Hepatic stellate cell (primary cell): ENCODE data around the gene FLT4.

Source experiments
- DNase-seq: peaks from one replicate; pipeline ENCODE4 v3.0.0; 2011; ENCODE audit warnings: low spot score

Gene FLT4

GRCh38 chr5:180590543-180591310 lies 58.7 kb downstream of the FLT4 start:
- no peak for DNase-seq

DNA sequence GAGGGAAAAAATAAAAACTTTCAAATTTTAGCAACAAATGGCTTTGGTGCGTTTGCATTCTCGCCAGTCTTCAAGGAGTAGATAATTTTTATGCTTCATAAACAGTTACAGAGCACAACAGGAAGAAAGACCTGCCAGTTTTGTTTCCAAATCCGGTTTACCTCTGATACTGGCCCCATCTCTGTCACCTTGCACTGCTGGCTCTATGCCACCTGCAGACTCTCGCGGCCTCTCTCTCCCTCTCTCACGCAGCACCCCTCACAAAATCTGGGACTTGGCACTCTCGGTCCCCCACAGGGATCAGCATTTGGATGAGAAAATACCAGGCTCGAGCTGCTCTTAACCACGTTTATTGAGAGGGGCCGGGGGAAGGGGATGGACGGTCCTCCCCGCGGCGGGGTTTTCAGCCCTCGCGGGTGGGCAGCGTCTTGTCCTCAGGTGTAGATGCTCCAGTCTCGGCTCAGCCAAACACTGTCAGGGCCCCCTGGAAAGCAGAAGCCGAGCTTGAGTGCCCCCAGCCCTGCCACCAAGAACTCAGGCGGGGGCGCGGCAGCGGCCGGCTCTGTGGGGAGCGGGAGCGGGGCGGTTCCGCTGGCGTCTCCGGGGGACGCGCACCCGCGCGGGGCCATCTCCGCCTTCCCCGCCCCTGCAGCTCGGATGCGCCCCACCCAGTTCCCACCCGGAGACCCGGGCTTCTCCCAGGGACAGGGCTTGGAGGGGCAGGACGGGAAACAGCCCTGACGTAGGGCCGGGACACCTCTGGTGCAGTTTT lies 59.4 kb downstream of the FLT4 start:
- DNase-seq = no peak

- no peak for DNase-seq
Observed at GRCh38 chr5:180586870-180587269, 62.5 kb downstream of the FLT4 start.

DNA sequence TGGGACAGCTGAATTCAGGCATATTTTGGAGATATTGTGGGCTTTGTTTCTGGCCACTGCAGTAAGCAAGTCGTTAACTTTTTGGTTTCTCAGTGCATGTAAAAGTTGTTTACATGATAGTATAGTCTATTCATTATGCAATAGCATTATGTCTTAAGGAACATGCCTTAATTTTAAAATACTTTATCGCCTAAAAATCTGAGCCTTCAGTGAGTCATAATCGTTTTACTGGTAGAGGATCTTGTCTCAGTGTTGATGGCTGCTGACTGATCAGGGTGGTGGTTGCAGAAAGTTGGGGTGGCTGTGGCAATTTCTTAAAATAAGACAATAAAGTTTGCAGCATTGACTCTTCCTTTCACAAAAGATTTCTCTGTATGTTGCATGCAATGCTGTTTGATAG lies 63.2 kb downstream of the FLT4 start:
- DNase-seq = no peak

- no peak for DNase-seq
Observed at GRCh38 chr5:180583738-180584137, 65.7 kb downstream of the FLT4 start.

DNA sequence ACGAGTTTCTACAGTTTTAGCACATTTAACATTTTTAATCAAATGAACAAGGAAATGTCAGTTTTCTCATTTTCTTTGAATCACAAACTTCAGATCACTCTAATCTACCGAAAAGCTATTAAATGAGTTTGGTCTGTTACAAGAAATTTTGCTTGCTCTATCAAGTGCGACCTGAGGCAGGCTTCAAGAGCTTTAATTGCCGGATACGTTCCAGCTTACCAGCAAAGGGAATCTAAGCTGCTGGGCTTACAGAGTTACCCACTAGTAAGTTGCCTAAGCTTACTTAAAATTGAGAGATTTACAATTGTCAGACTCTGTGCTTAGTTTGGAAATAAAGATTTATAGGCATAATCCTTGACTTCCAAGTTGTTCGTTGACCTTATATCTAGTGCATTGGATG lies 68.7 kb downstream of the FLT4 start:
- DNase-seq = no peak

DNA sequence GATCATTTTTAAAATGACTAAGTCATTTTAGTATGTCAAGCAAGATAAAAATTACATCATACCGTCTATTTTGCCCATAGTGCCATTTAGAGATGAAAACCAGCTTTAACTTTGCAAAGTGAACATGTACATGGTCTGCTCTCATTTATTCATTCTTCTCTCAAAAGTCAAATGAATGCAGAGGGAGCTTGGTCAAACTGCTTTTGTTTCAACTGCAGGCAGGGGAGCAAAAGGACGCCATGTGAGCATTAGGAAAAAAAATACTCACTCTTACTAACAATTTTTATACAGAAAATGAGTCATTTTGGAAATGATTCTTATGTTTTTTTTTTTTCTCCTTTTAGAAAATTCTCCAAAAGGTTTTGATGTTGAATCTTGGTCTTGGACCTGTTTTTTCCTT lies 73.8 kb downstream of the FLT4 start:
- no peak for DNase-seq

DNA sequence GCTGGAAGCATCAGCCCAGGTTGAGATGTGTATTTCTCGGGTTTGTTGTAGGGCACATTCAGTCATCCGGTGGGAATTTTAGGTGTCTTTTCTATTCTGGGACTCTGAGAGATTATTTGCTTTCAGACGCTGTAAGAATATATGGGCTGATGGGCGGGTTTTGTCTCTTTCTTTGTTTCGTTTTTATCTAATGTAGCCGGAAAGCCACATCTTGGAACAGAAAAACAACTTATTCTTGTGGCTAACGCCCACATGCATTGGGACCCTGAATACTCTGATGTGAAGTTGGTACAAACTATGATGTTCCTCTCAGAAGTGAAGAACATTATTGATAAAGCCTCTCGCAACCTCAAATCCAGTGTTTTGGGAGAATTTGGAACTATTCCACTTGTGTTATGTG lies 80.5 kb downstream of the FLT4 start:
- DNase-seq = no peak

DNA sequence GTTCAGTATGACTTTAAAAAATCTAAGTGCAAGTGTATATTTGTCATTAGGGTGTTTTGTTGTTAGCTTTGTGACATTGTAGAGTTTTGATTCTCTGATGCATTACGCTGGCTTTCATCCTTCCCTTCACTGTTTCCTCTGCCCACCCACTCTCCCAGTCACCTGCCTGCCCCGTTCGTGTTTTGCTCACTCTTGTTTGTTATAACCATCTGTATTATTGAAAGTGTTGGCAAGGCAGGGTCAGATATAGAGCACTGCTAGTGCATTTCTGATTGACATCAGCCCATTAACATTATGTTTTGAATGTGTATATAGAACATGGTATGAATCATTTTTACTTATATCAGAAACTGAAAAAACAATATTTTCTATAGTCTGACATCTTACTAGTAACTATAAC lies 85.4 kb downstream of the FLT4 start:
- no peak for DNase-seq

DNA sequence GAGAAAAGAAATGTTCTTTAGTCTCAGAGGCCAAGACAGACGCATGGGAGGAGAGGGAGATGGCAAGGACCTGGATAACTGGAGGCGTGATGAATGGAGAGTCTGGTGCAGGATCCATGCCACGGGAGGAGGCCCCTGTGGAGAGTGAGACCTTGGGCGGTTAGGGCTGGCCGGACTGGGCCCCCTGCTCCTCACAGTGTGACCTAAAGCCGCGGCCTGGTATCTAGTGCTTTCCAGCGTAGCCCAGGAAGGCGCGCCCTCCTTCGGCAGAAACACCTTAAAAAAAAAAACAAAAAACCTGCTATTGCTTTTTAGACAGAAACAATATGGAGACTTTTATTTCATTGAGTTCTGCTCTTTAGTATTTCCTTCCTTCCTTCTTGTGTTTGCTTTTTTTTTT lies 91.2 kb downstream of the FLT4 start:
- DNase-seq = no peak

DNA sequence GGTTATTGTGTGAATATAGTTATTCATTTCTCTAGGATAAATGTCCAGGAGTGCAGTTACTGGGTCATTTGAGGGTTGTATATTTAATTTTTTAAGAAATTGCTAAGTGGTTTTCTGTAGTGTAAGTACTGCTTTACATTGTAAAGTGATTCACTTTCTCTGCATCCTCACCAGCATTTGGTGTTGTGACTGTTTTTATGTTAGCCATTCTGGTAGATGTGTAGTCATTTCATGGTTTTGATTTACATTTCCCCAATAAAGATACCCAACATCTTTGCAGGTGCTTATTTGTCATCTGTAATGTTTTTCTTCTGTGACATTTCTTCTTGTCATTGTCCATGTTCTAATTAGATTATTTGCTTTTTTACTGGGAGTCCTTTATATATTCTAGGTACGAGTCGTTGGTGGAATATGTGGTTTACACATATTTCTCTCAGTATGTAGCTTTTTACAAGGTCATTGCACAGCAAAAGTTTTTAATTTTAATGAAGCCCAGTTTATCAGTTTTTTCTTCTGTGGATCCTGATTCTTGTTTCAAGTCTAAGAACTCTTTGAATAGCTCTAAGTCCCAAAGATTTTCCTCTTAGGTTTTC lies 92.1 kb downstream of the FLT4 start:
- DNase-seq = no peak

DNA sequence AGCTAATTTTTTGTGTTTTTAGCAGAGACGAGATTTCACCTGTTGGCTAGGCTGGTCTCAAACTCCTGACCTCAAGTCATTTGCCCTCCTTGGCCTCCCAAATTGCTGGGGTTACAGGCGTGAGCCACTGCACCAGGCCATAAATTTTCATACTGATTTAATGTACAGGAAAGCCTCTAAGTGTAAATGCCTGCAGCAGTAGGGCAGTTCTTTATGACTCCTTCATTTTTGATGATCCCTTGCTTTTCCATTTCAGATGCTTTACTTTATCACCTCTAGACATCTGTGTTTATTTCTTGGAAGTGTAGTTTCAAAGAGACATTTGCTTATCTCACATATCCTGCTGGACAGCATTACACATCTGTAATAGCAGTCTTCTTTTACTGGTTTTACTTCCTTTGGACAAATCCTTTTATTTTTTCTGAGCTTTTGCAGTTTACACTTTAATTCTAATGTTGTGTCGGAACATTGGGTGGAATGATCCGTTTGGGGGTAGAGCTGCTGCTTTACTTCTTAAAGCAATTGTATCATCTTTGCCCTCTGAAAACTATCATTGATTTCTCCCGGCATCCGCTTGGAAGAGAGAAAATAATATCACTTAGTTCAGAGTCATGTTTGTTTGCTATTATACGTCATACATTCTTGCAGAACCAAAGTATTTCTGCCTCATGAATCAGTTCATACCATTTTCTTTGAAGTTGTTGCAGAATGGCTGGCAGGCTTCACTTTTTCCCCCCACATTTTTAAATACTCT lies 94.1 kb downstream of the FLT4 start:
- peak; percentile 12 for DNase-seq

GRCh38 chr5:180553530-180553929 lies 95.9 kb downstream of the FLT4 start:
- no peak for DNase-seq
